Liver (tissue), 9 donors: ENCODE results near the gene WDCP. TPM values are rescaled to one million over a fixed set of nuclear protein-coding genes. Genes with fewer than 3 reads are reported as not detected.

Experiments used
- DNase-seq: peaks from one replicate; pipeline ENCODE4 v3.0.0-alpha.2; 2017; ENCODE audit warnings: low spot score
- H3K27ac ChIP-seq, 2 donors: one replicate each; pipeline ENCODE4 v1.7.0; 2013; ENCODE audit warnings: inconsistent platforms in 2 of 2, low read length in 2 of 2, control low read depth in 1 of 2, low read depth in 1 of 2, mild to moderate bottlenecking in 1 of 2
- H3K27me3 ChIP-seq, 4 donors: one replicate each; pipeline versions ENCODE4 v1.6.1 to v1.7.0; 2013; ENCODE audit warnings: low read length in 3 of 4, inconsistent platforms in 1 of 4, mild to moderate bottlenecking in 1 of 4, moderate library complexity in 1 of 4; ENCODE audit not compliant: control insufficient read depth in 4 of 4, insufficient read depth in 4 of 4
- H3K36me3 ChIP-seq, 4 donors: one replicate each; pipeline versions ENCODE4 v1.6.1 to v1.7.0; 2013; ENCODE audit warnings: low read length in 3 of 4, mild to moderate bottlenecking in 3 of 4, low read depth in 1 of 4, moderate library complexity in 1 of 4; ENCODE audit not compliant: control insufficient read depth in 4 of 4, insufficient read depth in 3 of 4
- H3K4me1 ChIP-seq, 4 donors: one replicate each; pipeline versions ENCODE4 v1.6.1 to v1.7.0; 2013; ENCODE audit warnings: low read length in 3 of 4, mild to moderate bottlenecking in 3 of 4, moderate library complexity in 1 of 4; ENCODE audit not compliant: control insufficient read depth in 4 of 4, insufficient read depth in 4 of 4
- H3K4me3 ChIP-seq, 3 donors: one replicate each; pipeline versions ENCODE4 v1.6.1 to v1.7.0; 2013; ENCODE audit warnings: low read length in 3 of 3, control low read depth in 1 of 3, low read depth in 1 of 3, mild to moderate bottlenecking in 1 of 3
- H3K9ac ChIP-seq, 2 donors: one replicate each; pipeline ENCODE4 v1.7.0; 2013; ENCODE audit warnings: low read length in 2 of 2, mild to moderate bottlenecking in 2 of 2, moderate library complexity in 2 of 2, control low read depth in 1 of 2, low read depth in 1 of 2
- H3K9me3 ChIP-seq, 4 donors: one replicate each; pipeline versions ENCODE4 v1.6.1 to v1.7.0; 2013; ENCODE audit warnings: low read length in 3 of 4; ENCODE audit not compliant: control insufficient read depth in 4 of 4
- FOXA1 ChIP-seq: IDR thresholded peaks from 2 replicates; pipeline ENCODE4 v1.6.1; 2016; ENCODE audit warnings: antibody characterized with exemption
- FOXA2 ChIP-seq: IDR thresholded peaks from 2 replicates; pipeline ENCODE4 v1.6.1; 2016; ENCODE audit warnings: antibody characterized with exemption
- GABPA ChIP-seq, 2 donors: IDR thresholded peaks in 1 of 2; conservative IDR thresholded peaks in 1 of 2; 2 replicates each; pipeline ENCODE4 v1.6.1; 2016; ENCODE audit warnings: antibody characterized with exemption in 2 of 2, mild to moderate bottlenecking in 1 of 2, moderate library complexity in 1 of 2
- HNF4A ChIP-seq, 2 donors: conservative IDR thresholded peaks; 2 replicates each; pipeline ENCODE4 v1.6.1; 2016; ENCODE audit warnings: antibody characterized with exemption in 2 of 2, mild to moderate bottlenecking in 2 of 2
- HNF4G ChIP-seq: IDR thresholded peaks from 2 replicates; pipeline ENCODE4 v1.6.1; 2016; ENCODE audit warnings: antibody characterized with exemption
- JUND ChIP-seq, 2 donors: IDR thresholded peaks; 2 replicates each; pipeline ENCODE4 v1.6.1; 2016; ENCODE audit warnings: antibody characterized with exemption in 2 of 2
- RAD21 ChIP-seq, 2 donors: IDR thresholded peaks; 2 replicates each; pipeline ENCODE4 v1.6.1; 2016; ENCODE audit warnings: antibody characterized with exemption in 2 of 2, mild to moderate bottlenecking in 2 of 2
- SP1 ChIP-seq: IDR thresholded peaks from 2 replicates; pipeline ENCODE4 v1.6.1; 2018; ENCODE audit warnings: antibody characterized with exemption, mild to moderate bottlenecking
- TAF1 ChIP-seq: conservative IDR thresholded peaks from 2 replicates; pipeline ENCODE4 v1.6.1; 2016; ENCODE audit warnings: antibody characterized with exemption, mild to moderate bottlenecking
- WGBS: extraction: QIAGEN DNeasy Blood & Tissue Kit; methylation state at CpG from one replicate; pipeline ENCODE4 v1.1.7; 2013; 5-methylcytosine and 5-hydroxymethylcytosine counted together
- polyA plus RNA-seq, 2 donors: library from polyadenylated mRNA; stranded (reverse) in 1 of 2; unstranded in 1 of 2; fragments of 200-250 nt in 1 of 2; fragments of >200 nt in 1 of 2; fragmentation: Nextera tagmentation in 1 of 2; extraction: Ambion mirVana in 1 of 2; gene quantifications; one replicate each; pipeline versions ENCODE4 v1.2.1 to v1.2.3, GENCODE V29; 2013 to 2015
- total RNA-seq, 2 donors: library from RNA; depleted of rRNA; stranded (reverse); fragments of >200 nt; gene quantifications; one replicate each; pipeline ENCODE4 v1.2.3, GENCODE V29; 2014
- TF ChIP-seq, protein P1 (sequence below): IDR thresholded peaks from 2 replicates; pipeline ENCODE4 v1.6.1; 2016; ENCODE audit warnings: antibody characterized with exemption
- TF ChIP-seq, protein P2 (sequence below): fragments of 150-350 bp; IDR thresholded peaks from 2 replicates; pipeline ENCODE4 v1.5.1; 2017; ENCODE audit warnings: improper control_type of control experiment, low read depth, low read length; ENCODE audit not compliant: missing input control
- TF ChIP-seq, protein P3 (sequence below): IDR thresholded peaks from 2 replicates; pipeline ENCODE4 v1.6.1; 2016; ENCODE audit warnings: antibody characterized with exemption, mild to moderate bottlenecking
- TF ChIP-seq, protein P4 (sequence below): IDR thresholded peaks from 2 replicates; pipeline ENCODE4 v1.6.1; 2016; ENCODE audit warnings: antibody characterized with exemption
- TF ChIP-seq, protein P5 (sequence below): IDR thresholded peaks from 2 replicates; pipeline ENCODE4 v1.6.1; 2016; ENCODE audit warnings: antibody characterized with exemption
- donor health status: healthy.
- donor health status: healthy.
- donor health status: healthy.
- donor health status: healthy.
- donor health status: healthy.

Gene WDCP
- total and polyA plus RNA-seq, 4 donors: 2.0 to 6.0 (median 4.4) TPM

DNA sequence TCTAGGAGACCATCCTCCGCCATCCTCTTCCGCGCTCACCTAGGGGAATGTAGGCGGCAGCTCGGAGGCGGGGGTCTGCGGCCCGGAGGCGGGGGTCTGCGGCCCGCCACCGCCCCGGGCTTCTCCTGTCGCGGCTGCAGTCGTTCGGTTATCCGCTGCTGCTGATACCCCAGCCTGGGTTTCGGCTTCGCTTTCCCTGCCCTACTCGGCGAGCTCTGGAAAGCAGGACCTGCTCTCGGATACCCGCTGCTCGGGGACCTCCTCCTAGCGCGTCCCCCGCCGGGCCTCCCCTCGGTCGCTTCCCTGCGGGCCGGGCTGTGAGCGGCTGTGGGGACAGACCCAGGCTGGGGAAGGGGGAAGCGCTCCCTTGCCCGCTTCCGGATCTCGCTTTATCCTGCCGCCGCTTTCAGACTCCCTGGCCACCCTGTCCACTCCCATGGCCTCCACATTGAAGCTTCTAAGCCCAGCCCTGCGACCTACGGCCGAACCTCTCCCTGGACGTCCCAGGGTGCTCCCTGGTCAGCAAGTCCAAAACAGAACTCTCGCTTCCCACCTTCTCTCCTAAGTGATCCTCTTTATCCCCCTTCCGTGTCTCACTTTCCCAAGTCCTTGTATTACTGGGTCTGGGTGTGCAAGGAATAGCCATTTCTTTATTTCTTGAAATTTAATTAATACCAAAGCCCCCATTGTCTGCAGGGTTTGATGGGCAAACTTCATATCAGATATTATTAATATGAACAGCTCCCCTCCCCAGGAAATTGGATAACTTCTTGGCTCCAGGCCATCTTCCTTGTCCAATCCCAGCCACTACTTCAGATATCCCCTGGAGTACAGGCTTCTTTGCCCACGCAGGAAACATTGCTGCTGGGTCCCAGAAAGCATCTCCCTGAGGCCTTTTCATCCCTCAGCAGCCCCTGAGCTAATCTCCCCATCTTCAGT, 3.1 kb upstream of the WDCP start:
- H3K4me1 ChIP-seq: peaks cover 3 to 28% (median 18%) of the 10 kb centered on the region in 4 donors
- H3K36me3 ChIP-seq: no peaks in the 10 kb centered on the region
- H3K9me3 ChIP-seq: no peaks in the 10 kb centered on the region
- TF ChIP-seq RAD21 (IDR thresholded peaks at IDR 0.05) (no peak), HNF4A (conservative IDR thresholded peaks at IDR 0.05) (no peak), JUND (IDR thresholded peaks at IDR 0.05) (no peak), FOXA1 (no peak), GABPA (IDR thresholded peaks at IDR 0.05 in 1 of 2, conservative IDR thresholded peaks at IDR 0.05 in 1 of 2) (no peak), SP1 (no peak), HNF4G (no peak), TAF1 (no peak), FOXA2 (no peak)
- TF ChIP-seq, protein P1, sequence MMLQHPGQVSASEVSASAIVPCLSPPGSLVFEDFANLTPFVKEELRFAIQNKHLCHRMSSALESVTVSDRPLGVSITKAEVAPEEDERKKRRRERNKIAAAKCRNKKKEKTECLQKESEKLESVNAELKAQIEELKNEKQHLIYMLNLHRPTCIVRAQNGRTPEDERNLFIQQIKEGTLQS: no peak
- TF ChIP-seq, protein P2, sequence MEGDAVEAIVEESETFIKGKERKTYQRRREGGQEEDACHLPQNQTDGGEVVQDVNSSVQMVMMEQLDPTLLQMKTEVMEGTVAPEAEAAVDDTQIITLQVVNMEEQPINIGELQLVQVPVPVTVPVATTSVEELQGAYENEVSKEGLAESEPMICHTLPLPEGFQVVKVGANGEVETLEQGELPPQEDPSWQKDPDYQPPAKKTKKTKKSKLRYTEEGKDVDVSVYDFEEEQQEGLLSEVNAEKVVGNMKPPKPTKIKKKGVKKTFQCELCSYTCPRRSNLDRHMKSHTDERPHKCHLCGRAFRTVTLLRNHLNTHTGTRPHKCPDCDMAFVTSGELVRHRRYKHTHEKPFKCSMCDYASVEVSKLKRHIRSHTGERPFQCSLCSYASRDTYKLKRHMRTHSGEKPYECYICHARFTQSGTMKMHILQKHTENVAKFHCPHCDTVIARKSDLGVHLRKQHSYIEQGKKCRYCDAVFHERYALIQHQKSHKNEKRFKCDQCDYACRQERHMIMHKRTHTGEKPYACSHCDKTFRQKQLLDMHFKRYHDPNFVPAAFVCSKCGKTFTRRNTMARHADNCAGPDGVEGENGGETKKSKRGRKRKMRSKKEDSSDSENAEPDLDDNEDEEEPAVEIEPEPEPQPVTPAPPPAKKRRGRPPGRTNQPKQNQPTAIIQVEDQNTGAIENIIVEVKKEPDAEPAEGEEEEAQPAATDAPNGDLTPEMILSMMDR: no peak
- TF ChIP-seq, protein P3, sequence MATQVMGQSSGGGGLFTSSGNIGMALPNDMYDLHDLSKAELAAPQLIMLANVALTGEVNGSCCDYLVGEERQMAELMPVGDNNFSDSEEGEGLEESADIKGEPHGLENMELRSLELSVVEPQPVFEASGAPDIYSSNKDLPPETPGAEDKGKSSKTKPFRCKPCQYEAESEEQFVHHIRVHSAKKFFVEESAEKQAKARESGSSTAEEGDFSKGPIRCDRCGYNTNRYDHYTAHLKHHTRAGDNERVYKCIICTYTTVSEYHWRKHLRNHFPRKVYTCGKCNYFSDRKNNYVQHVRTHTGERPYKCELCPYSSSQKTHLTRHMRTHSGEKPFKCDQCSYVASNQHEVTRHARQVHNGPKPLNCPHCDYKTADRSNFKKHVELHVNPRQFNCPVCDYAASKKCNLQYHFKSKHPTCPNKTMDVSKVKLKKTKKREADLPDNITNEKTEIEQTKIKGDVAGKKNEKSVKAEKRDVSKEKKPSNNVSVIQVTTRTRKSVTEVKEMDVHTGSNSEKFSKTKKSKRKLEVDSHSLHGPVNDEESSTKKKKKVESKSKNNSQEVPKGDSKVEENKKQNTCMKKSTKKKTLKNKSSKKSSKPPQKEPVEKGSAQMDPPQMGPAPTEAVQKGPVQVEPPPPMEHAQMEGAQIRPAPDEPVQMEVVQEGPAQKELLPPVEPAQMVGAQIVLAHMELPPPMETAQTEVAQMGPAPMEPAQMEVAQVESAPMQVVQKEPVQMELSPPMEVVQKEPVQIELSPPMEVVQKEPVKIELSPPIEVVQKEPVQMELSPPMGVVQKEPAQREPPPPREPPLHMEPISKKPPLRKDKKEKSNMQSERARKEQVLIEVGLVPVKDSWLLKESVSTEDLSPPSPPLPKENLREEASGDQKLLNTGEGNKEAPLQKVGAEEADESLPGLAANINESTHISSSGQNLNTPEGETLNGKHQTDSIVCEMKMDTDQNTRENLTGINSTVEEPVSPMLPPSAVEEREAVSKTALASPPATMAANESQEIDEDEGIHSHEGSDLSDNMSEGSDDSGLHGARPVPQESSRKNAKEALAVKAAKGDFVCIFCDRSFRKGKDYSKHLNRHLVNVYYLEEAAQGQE: no peak
- TF ChIP-seq, protein P4, sequence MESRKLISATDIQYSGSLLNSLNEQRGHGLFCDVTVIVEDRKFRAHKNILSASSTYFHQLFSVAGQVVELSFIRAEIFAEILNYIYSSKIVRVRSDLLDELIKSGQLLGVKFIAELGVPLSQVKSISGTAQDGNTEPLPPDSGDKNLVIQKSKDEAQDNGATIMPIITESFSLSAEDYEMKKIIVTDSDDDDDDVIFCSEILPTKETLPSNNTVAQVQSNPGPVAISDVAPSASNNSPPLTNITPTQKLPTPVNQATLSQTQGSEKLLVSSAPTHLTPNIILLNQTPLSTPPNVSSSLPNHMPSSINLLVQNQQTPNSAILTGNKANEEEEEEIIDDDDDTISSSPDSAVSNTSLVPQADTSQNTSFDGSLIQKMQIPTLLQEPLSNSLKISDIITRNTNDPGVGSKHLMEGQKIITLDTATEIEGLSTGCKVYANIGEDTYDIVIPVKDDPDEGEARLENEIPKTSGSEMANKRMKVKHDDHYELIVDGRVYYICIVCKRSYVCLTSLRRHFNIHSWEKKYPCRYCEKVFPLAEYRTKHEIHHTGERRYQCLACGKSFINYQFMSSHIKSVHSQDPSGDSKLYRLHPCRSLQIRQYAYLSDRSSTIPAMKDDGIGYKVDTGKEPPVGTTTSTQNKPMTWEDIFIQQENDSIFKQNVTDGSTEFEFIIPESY: no peak
- TF ChIP-seq, protein P5, sequence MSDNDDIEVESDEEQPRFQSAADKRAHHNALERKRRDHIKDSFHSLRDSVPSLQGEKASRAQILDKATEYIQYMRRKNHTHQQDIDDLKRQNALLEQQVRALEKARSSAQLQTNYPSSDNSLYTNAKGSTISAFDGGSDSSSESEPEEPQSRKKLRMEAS: no peak
- no peak overlapping the region for H3K27ac ChIP-seq
- DNase-seq: no peak
- H3K4me3 ChIP-seq: peak overlapping the region in 2 of 3 donors; percentile 67 to 79
- WGBS: 8% methylated on average over 47 of the region's 47 CpGs
- no peaks in the 10 kb centered on the region for H3K27me3 ChIP-seq
- H3K9ac ChIP-seq: peak overlapping the region in 1 of 2 donors; percentile 16
